Upper lobe of left lung (tissue), 4 donors: ENCODE results near the gene CLDN7.

Experiments used
- CTCF ChIP-seq, 6 experiments: fragments of 450-650 bp in 4 of 6; fragments of 200-600 bp in 2 of 6; sonication (generic) in 2 of 6; IDR thresholded peaks; one replicate each; pipeline ENCODE4 v1.5.1; 2016 to 2019; ENCODE audit warnings: antibody characterized with exemption in 6 of 6
- POLR2A ChIP-seq, 4 donors: fragments of 450-650 bp; IDR thresholded peaks; one replicate each; pipeline ENCODE4 v1.5.1; 2016 to 2017; ENCODE audit warnings: antibody characterized with exemption in 4 of 4, mild to moderate bottlenecking in 2 of 4
- POLR2AphosphoS5 ChIP-seq, 2 donors: sonication (generic); formaldehyde crosslinking; IDR thresholded peaks; one replicate each; pipeline ENCODE4 v1.5.1; 2017; ENCODE audit warnings: antibody characterized with exemption in 2 of 2

GRCh38 chr17:7229504-7229903 is 32.8 kb downstream of the CLDN7 start:
- TF ChIP-seq CTCF (IDR thresholded peaks at IDR 0.05) (no peak), POLR2AphosphoS5 (IDR thresholded peaks at IDR 0.05) (no peak), POLR2A (IDR thresholded peaks at IDR 0.05) (no peak)
